AG09309 (cell line): ENCODE measurements around the gene SLC29A4.

Source experiments
- DNase-seq: peaks from one replicate; pipeline ENCODE4 v3.0.0-alpha.2; 2010; ENCODE audit warnings: low read depth
- H3K4me3 ChIP-seq: 2 replicates; pipeline ENCODE4 v1.5.1; 2011; ENCODE audit warnings: mild to moderate bottlenecking, low read depth, low read length, moderate library complexity; ENCODE audit not compliant: control insufficient read depth
- CTCF ChIP-seq: IDR thresholded peaks from 2 replicates; pipeline ENCODE4 v1.5.1; 2011; ENCODE audit warnings: mild to moderate bottlenecking, low read depth, low read length, inconsistent platforms; ENCODE audit not compliant: insufficient read depth, control insufficient read depth; ENCODE audit errors: missing control alignments

Gene SLC29A4

DNA sequence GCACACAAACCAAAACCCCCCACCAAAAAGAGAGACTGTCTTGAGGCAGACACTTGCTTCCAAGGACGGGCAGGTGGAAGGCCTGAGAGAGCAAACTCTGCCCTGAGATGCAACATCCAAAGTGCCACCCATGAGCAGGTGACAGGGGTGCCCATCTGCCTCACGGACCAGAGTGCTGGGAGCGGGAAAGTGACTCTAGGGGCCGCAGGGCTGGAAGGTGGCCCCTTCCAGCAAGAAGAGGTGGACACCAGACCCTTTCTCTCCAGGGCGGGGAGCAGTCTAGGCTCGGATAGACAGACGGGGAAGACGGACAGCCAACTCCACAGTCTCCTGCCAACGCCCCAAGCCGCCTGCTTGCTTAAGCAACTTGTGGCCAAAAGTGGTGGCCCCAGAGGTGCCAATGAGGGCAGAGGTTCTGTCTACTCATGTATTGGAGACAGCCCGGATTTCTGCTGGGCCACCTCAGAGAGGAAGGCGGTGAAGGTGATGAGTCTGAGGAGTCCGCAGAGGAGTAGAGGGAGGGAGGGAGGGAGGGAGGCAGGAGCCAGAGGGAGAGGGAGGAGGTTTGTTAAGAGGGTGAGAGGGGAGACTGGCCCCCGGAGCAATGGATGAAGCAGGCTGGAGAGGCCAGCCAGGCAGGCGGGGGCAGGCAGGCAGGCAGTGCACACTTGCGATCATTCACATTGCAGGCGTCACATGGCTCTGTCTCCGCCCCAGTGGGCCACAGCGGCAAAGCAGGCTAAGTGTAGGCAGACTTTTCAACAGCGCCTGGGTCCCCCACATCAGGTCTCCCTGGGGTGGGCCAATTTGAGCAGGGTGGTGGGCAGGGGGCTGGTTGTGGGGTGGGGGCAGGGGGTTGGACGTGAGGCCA is 65.6 kb downstream of the SLC29A4 start:
- DNase-seq = no peak
- no peak for TF ChIP-seq CTCF
- H3K4me3 ChIP-seq = no peak overlapping the region

DNA sequence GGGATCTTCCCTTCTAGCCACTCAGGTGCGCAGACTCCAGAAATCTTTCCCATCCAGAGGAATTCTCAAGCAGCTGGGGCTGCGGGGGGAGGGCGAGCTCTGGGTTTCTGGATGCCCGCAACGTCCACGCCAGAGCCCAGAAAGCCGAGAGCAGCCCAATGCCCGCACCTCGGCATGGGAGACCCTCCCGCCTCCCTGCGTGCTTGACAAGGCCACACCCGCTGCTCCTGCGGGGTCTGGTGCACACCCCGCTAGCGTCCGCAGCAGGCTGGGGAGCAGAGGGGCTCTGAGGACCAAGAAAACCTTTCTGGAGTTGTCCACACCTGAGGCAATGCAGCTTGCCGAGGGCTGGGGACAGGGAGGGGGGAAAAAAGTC is 66.2 kb downstream of the SLC29A4 start:
- DNase-seq = no peak
- no peak for TF ChIP-seq CTCF
- no peak overlapping the region for H3K4me3 ChIP-seq

- H3K4me3 ChIP-seq = no peak overlapping the region
- no peak for DNase-seq
- no peak for TF ChIP-seq CTCF
These were observed 66.9 kb downstream of the SLC29A4 start for GRCh38 chr7:5349437-5350173.

DNA sequence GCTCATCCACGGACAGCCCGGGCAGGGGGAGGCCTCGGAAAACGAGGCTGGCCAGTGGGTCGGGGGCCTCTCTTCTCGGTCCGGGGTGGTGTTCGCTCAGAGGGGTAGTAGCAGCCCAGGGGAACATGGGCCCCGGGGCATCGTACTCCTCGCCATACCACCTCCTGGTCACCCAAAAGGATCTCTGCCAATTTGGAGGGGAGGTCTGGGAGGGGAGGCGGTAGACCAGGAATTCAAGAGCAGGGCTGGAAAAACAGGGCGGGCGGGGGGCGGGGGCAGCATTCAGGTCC is 67.4 kb downstream of the SLC29A4 start:
- no peak for DNase-seq
- no peak for TF ChIP-seq CTCF
- H3K4me3 ChIP-seq = no peak overlapping the region

DNA sequence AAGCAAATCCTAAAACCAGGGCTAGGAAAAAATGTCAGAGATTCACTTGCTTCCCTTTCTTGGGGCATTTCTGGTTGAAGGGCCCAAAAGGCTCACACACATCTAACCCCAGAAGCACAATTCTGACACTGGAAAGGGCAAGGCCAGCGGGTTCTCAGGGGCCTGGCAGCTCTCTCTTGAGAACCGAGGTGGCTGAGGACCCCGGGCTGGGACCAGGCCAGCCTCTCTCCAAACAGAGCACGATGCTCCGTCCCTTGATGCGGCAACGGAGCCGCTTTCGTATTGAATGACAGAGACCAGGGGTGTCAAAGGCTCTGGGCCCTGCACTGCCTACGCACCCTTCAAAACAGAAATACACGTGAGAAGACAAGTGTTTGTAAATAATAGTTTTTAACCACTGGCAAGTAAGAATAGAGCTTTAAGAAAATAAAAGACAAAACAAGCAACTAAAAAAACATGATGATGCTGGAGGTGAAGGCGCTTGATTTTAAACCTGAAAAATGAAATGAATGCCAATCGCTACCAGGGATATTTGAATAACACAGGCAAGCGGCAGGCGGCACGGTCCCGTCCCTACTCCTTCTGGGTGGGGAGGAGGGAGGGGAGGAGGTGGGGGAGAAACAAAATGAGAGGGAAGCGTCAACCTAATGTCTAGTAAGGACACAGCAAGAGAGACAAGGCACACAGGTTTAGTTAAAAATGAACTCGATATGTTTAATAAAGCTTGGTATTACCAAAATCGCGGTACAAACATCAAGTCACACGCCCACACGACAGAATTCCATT is 68.0 kb downstream of the SLC29A4 start:
- no peak overlapping the region for H3K4me3 ChIP-seq
- TF ChIP-seq CTCF = no peak
- no peak for DNase-seq

DNA sequence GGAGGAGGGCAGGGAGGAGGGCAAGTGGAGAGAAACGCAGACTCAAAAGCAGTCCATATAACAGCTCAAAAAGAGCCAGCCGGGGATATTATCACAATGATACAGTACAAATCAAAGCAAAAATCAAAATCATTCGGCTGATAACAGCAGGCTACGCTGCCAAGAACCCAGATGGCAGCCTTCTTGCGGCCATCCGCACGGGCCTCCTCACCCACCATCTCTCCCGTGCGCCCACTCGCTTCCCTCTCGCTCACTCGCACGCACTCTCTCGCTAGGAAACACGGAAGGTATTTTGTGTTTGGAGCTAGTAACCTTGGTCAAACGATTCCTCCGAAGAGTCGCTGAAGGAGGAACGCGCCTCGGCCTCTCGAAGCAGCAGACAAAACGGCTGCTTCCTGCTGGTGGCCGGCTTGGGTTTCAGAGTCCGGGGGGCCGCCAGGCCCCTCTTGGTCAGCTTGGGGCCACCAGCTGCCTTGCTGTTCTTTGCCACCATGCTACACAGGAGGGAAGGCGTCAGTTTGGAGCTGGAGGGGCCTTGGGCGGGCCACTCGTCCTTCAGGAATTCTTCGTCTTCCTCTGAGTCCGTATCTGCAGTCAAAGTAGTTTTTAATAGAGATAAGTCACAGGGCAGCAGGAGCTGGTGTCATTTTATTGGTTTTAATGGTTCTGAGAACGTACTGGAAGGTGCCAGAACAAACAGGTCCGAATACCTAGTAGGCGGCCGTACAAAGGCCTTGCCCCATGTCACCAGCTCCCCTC is 68.9 kb downstream of the SLC29A4 start:
- no peak for TF ChIP-seq CTCF
- DNase-seq = no peak
- H3K4me3 ChIP-seq = no peak overlapping the region
